Measurements from ENCODE around the gene ABTB1.

DNA sequence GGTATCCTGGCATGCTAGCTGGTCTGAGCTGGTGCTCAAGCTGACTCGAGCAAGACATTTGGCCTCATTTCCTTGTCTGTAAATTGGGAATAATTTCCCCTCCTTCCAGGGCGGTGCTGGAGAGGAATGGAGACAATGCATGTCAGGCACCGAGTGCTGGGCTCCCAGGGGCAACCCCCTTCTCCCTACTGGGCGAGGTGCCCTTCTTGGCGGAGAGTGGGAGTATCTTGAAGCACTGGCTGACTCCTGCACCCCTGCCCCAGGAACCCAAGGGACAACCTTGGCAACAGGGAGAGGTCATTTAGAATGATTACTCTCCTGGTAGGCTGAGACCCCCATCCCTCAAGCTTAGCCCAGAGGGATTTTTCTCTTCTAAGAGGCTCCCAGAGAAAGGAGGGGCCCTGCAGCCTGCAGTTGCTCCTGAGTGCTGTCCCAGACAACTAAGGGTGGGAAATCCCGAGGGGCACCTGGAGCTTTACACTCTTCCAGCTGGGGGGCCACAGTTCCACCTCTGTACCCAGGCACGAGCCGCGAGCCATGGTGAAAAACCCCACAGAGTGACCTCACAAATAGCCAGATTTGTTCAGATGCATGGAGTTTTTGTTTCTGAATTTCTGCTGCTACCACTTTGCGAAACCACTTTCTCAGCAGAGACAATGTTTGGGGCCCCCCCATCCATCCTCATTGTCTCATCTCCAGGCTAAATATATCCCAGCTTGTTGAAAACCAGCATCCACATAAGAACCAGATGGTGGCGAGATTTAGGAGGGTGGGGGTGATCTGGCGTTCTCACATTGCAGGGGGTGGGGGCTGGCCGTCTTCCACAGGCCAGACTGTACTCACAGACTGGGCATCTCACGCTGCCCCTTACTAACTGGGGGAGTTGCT lies 44.8 kb downstream of the ABTB1 start:
- TF ChIP-seq SMC3 (IDR thresholded peaks at IDR 0.05; ENCODE audit: low read depth, low read length) (no peak), RAD21 (IDR thresholded peaks at IDR 0.05; ENCODE audit: low read length) (no peak), POLR2AphosphoS5 (IDR thresholded peaks at IDR 0.05; ENCODE audit: low read depth, low read length) (no peak), CTCF (IDR thresholded peaks at IDR 0.05) (no peak), MAX (IDR thresholded peaks at IDR 0.05; ENCODE audit: low read depth) (no peak), RCOR1 (IDR thresholded peaks at IDR 0.05; ENCODE audit: low read length) (no peak), JUND (IDR thresholded peaks at IDR 0.05) (no peak), EZH2phosphoT487 (IDR thresholded peaks at IDR 0.05; ENCODE audit: borderline replicate concordance, low read depth) (no peak), MEF2A (IDR thresholded peaks at IDR 0.05; ENCODE audit: borderline replicate concordance, low read depth) (no peak), IRF3 (IDR thresholded peaks at IDR 0.05; ENCODE audit: low read depth, low read length) (no peak), PBX3 (IDR thresholded peaks at IDR 0.05) (no peak)
